MG63 (cell line): ENCODE data around the gene PTPRT. TPM values are rescaled to one million over a fixed set of nuclear protein-coding genes. Genes with fewer than 3 reads are reported as not detected.
A peak's percentile ranks its signal among the peaks of the same experiment; 100 is the strongest.

Experiments used
- DNase-seq: peaks from one replicate; pipeline ENCODE4 v3.0.0-alpha.2; 2020
- H3K27me3 ChIP-seq: fragments of 250-450 bp; sonication (Bioruptor Pico); 2 replicates; pipeline ENCODE4 v1.5.1; 2020; ENCODE audit warnings: mild to moderate bottlenecking, moderate library complexity
- H3K36me3 ChIP-seq: fragments of 250-450 bp; sonication (Bioruptor Pico); 2 replicates; pipeline ENCODE4 v1.5.1; 2020; ENCODE audit warnings: mild to moderate bottlenecking, moderate library complexity
- H3K4me3 ChIP-seq: fragments of 250-450 bp; sonication (Bioruptor Pico); 2 replicates; pipeline ENCODE4 v1.5.1; 2020; ENCODE audit warnings: mild to moderate bottlenecking, moderate library complexity
- H3K9me3 ChIP-seq: fragments of 250-450 bp; sonication (Bioruptor Pico); 2 replicates; pipeline ENCODE4 v1.5.1; 2020; ENCODE audit warnings: mild to moderate bottlenecking, moderate library complexity
- total RNA-seq: library from RNA; depleted of rRNA; stranded (reverse); fragments of >200 nt; shearing (Covaris generic); gene quantifications from 2 replicates; pipeline ENCODE4 v1.2.3, GENCODE V29; 2014; ENCODE audit warnings: low replicate concordance

Gene PTPRT
- total RNA-seq, 1 experiment from 2014 or later = not detected

DNA sequence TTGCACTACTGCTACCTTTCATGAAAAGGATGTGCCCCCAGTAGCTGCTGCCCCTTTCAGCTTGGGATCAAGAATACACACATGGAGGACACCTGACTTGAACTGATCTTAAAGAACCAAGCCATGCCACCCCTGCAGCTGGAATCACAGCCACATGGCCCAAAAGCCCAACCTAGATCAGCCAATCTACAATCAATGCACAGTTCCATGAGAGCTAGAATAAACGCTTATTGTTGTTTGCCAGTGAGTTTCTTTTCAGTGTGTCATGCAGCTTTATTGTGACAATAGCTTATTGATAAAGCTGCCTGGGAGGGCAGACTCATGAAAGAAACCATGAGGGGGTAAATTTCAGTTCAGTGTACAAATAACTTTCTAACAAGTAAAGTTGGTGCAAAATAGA lies 397.7 kb downstream of the PTPRT start:
- Histone ChIP-seq H3K9me3 (no peaks in the 10 kb centered on the region), H3K36me3 (no peaks in the 10 kb centered on the region), H3K27me3 (no peaks in the 10 kb centered on the region; the same call in 1 of the 2 replicates), H3K4me3 (no peak overlapping the region)
- no peak for DNase-seq

DNA sequence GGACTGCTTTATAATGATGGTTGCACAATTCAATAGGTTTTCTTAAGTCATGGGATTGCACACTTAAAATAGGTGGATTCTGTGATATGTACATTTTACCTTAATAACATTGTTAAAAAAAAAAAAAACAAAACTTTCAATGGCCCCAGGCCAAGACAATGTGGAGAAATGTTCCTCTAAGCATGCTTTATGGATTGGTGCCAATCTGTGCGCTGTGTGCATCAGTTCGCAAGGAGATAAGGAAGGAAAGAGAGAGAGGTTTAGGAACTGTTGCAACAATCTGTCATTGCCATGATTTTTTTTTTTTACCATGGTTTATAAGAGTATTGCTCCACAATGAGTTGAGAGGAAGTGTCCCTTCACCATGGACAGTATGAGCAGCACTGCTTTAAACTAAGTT lies 399.6 kb downstream of the PTPRT start:
- Histone ChIP-seq H3K4me3 (no peak overlapping the region), H3K36me3 (no peaks in the 10 kb centered on the region), H3K9me3 (no peaks in the 10 kb centered on the region), H3K27me3 (no peaks in the 10 kb centered on the region)
- DNase-seq = no peak

DNA sequence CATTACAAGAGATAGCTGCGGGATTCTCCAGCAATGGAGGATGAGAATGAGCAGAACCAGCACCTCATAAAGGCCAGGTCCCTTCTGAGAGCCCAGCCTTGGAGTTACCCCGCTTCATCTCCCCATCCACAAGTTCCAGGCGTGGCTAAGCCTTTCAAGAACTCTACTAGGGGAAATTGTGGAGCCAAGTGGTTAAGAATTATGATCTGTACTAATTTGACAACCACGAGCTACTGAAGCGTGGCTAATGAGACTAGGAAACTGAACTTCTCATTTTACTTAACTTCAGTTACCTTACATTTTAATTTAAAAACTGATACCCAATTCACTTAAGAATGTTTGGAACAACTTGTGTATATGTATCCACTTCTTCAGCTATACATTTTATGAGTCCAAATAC lies 401.0 kb downstream of the PTPRT start:
- no peak for DNase-seq
- Histone ChIP-seq H3K27me3 (no peaks in the 10 kb centered on the region), H3K9me3 (no peaks in the 10 kb centered on the region), H3K36me3 (no peaks in the 10 kb centered on the region), H3K4me3 (no peak overlapping the region)

DNA sequence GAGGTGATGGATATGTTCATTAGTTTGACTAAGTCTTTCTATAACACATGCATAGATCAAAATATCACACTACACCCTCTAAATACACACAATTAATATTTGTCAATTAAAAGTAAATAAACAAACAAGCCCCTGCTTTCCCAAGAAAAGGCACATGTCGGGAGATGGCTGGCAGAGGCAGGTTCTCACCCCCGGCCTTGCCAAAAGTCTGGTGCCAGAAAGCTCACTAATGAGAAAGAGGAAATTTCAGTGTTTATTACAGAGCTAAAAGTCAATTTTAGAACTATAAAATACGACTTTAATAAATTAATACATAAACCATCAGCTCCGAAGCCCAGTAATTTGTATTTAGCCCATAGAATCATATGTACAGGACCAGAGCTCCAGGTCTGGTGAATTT lies 404.7 kb downstream of the PTPRT start:
- no peak overlapping the region for H3K4me3 ChIP-seq
- DNase-seq = no peak
- H3K36me3 ChIP-seq = no peaks in the 10 kb centered on the region
- no peaks in the 10 kb centered on the region for H3K9me3 ChIP-seq
- H3K27me3 ChIP-seq = no peaks in the 10 kb centered on the region

GRCh38 chr20:42779216-42779615 lies 410.5 kb downstream of the PTPRT start:
- DNase-seq = no peak
- Histone ChIP-seq H3K27me3 (no peaks in the 10 kb centered on the region), H3K4me3 (no peak overlapping the region), H3K36me3 (no peaks in the 10 kb centered on the region), H3K9me3 (no peaks in the 10 kb centered on the region)

DNA sequence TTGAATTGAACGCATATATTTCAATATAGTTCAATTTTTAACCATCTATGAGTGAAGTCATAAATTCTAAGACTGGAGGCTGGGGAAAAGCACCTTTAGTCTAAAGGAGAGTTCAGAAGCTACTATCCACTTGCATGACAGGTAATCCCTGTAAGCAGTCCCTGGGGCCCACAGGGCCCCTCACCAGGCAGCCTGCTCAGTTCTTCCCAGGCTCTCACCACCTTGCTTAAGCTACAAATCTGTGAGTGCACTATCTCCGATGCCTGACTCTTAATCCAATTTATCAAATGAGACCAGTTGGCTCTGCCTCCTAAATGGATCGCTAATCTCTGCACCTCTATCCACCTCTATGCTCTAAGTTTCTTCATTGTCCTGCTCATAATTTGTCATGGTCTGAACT lies 413.8 kb downstream of the PTPRT start:
- Histone ChIP-seq H3K4me3 (no peak overlapping the region), H3K27me3 (no peaks in the 10 kb centered on the region), H3K36me3 (no peaks in the 10 kb centered on the region), H3K9me3 (no peaks in the 10 kb centered on the region)
- no peak for DNase-seq

DNA sequence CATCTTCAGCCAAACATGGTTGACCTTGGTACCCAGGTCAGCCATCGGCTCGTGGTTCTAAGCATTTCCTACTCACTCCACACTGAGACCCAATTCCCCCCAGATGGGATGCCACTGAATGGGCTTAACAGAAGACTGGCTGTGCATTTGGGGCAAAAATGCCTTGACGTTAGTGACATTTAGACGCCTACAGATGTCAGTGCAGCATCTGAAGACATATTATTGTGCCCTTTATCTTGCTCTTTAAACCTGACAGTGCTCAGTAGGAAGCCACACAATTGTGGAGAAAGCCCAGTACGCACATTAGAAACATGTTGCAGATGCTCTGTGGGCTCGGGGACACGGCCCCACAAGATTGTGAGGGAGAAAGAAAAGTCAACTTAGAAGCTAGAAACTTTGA lies 414.7 kb downstream of the PTPRT start:
- no peaks in the 10 kb centered on the region for H3K27me3 ChIP-seq
- no peak overlapping the region for H3K4me3 ChIP-seq
- H3K36me3 ChIP-seq = no peaks in the 10 kb centered on the region
- H3K9me3 ChIP-seq = no peaks in the 10 kb centered on the region
- DNase-seq = no peak

GRCh38 chr20:42763015-42763414 lies 426.7 kb downstream of the PTPRT start:
- no peak overlapping the region for H3K4me3 ChIP-seq
- H3K36me3 ChIP-seq = no peaks in the 10 kb centered on the region

GRCh38 chr20:42756991-42757390 lies 432.7 kb downstream of the PTPRT start:
- no peak for DNase-seq
- no peaks in the 10 kb centered on the region for H3K27me3 ChIP-seq
- no peaks in the 10 kb centered on the region for H3K36me3 ChIP-seq
- H3K9me3 ChIP-seq = no peaks in the 10 kb centered on the region
- no peak overlapping the region for H3K4me3 ChIP-seq

More at GRCh38 chr20:42763015-42763414, 426.7 kb downstream of the PTPRT start:
- no peaks in the 10 kb centered on the region for H3K27me3 ChIP-seq
- no peaks in the 10 kb centered on the region for H3K9me3 ChIP-seq
- DNase-seq = no peak

DNA sequence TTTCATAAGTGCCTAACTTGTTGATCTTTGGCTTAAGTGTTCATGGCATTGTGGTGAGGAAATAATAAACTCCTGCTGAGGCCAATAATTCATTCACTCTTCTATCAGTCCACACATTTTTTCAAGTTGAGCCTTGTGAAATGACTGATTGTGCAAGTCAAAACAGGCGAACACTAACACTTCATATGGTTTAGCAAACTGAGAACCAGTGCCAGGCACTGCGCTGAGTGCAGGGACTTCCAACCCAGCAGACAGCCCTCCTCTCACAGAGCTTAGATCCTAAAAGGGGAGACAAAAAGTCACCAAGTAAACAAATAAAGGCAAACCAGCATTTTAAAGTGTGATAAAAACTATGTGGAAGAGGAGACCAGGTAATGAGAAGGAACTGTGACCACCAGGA lies 435.0 kb downstream of the PTPRT start:
- no peak for DNase-seq
- Histone ChIP-seq H3K4me3 (no peak overlapping the region), H3K27me3 (no peaks in the 10 kb centered on the region), H3K9me3 (no peaks in the 10 kb centered on the region), H3K36me3 (no peaks in the 10 kb centered on the region)

DNA sequence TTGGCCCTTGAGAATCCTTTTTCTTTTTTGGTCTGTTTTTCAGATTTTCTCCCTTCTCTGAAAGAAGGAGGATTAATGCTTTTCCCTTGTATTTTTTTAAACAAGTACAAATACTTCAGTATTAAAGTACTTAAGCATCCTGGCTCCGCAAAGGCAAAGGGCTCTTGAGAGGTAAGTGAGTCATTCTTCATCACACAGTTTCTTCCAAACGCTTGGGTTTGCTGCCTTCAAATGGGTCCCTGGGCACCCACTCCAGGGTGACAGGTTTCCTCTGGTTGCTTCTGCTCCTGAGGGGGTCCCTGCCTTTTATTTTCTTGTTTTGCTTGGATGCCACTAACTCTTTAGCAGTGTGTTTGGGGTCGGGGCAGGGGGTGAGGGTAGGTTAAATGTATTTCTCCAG lies 437.1 kb downstream of the PTPRT start:
- DNase-seq = no peak
- H3K9me3 ChIP-seq = no peaks in the 10 kb centered on the region

GRCh38 chr20:42749556-42749955 lies 440.1 kb downstream of the PTPRT start:
- H3K36me3 ChIP-seq = no peaks in the 10 kb centered on the region
- no peak for DNase-seq
- no peaks in the 10 kb centered on the region for H3K9me3 ChIP-seq
- no peaks in the 10 kb centered on the region for H3K27me3 ChIP-seq
- no peak overlapping the region for H3K4me3 ChIP-seq

More for the DNA sequence above, 437.1 kb downstream of the PTPRT start:
- no peaks in the 10 kb centered on the region for H3K36me3 ChIP-seq
- no peaks in the 10 kb centered on the region for H3K27me3 ChIP-seq
- H3K4me3 ChIP-seq = no peak overlapping the region

GRCh38 chr20:42747765-42748411 lies 441.8 kb downstream of the PTPRT start:
- Histone ChIP-seq H3K36me3 (no peaks in the 10 kb centered on the region), H3K9me3 (no peaks in the 10 kb centered on the region), H3K4me3 (no peak overlapping the region), H3K27me3 (no peaks in the 10 kb centered on the region)
- DNase-seq = no peak

- no peaks in the 10 kb centered on the region for H3K36me3 ChIP-seq
- H3K27me3 ChIP-seq = no peaks in the 10 kb centered on the region
- H3K9me3 ChIP-seq = no peaks in the 10 kb centered on the region
- H3K4me3 ChIP-seq = no peak overlapping the region
- DNase-seq = no peak
These were observed 444.8 kb downstream of the PTPRT start for GRCh38 chr20:42744756-42745465.

GRCh38 chr20:42742926-42743325 lies 446.8 kb downstream of the PTPRT start:
- Histone ChIP-seq H3K36me3 (no peaks in the 10 kb centered on the region), H3K4me3 (no peak overlapping the region), H3K9me3 (no peaks in the 10 kb centered on the region), H3K27me3 (no peaks in the 10 kb centered on the region)
- no peak for DNase-seq

DNA sequence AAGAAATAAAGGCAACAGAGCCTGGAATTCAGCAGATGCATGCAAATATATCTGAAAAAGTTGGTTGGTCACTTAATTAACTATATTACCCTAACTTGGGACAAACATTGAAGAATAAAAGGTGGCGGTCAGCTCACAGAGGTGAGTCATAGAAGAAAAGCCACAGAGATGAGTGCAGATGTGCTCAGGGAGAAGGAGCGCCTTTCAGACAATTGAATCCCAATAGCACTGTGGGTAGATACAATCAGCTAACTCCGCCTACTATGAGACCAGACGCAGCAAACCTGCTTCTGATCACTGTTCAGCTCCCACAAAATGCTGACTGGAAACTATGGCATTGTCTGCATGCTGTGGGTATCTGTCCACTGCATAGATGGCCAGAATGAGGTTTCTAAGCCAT lies 447.8 kb downstream of the PTPRT start:
- Histone ChIP-seq H3K36me3 (no peaks in the 10 kb centered on the region), H3K27me3 (no peaks in the 10 kb centered on the region), H3K9me3 (no peaks in the 10 kb centered on the region), H3K4me3 (no peak overlapping the region)
- no peak for DNase-seq

GRCh38 chr20:42740226-42740870 lies 449.4 kb downstream of the PTPRT start:
- H3K9me3 ChIP-seq = no peaks in the 10 kb centered on the region
- no peak overlapping the region for H3K4me3 ChIP-seq
- peak; percentile 23 for DNase-seq
- no peaks in the 10 kb centered on the region for H3K27me3 ChIP-seq
- no peaks in the 10 kb centered on the region for H3K36me3 ChIP-seq

GRCh38 chr20:42739683-42740082 lies 450.0 kb downstream of the PTPRT start:
- no peak overlapping the region for H3K4me3 ChIP-seq

More at GRCh38 chr20:42739683-42740082, 450.0 kb downstream of the PTPRT start:
- Histone ChIP-seq H3K27me3 (no peaks in the 10 kb centered on the region), H3K9me3 (no peaks in the 10 kb centered on the region), H3K36me3 (no peaks in the 10 kb centered on the region)
- DNase-seq = no peak
